Panc1 (cell line): Measurements from ENCODE around the gene ALK. TPM values are rescaled to one million over a fixed set of nuclear protein-coding genes. Genes with fewer than 3 reads are reported as not detected.

Experiments
- ATAC-seq: fragments of 200-7000 bp; cut with Tn5 transposase; 2 replicates; pipeline ENCODE4 v1.9.1; 2020; ENCODE audit warnings: mild to moderate bottlenecking, moderate library complexity
- BruUV-seq: library from RNA; stranded (reverse); fragments of 400-500 nt; replicated peaks from 2 replicates; lab custom pipeline; 2021; lab: Mats Ljungman, UMichigan
- CTCF ChIA-PET: fragments of 300-600 bp; sonication (Branson Sonifier 250); formaldehyde crosslinking; loops from one replicate; lab custom pipeline; 2022; ENCODE audit warnings: antibody characterized with exemption; lab: Charles Lee
- POLR2A ChIA-PET: fragments of 300-600 bp; sonication (Branson Sonifier 250); formaldehyde crosslinking; loops from one replicate; lab custom pipeline; 2022; ENCODE audit warnings: antibody characterized with exemption; lab: Charles Lee
- DNase-seq: peaks from one replicate; pipeline ENCODE4 v3.0.0-alpha.2; 2010; ENCODE audit warnings: low read depth, low spot score
- H3K27ac ChIP-seq: 2 replicates; pipeline ENCODE4 v1.5.1; 2011; ENCODE audit warnings: mild to moderate bottlenecking, low read length, inconsistent platforms
- H3K27me3 ChIP-seq: fragments of 200-500 bp; sonication (Bioruptor generic); 2 replicates; pipeline ENCODE4 v1.6.0; 2014; ENCODE audit warnings: low read length, inconsistent platforms; ENCODE audit not compliant: control insufficient read depth, insufficient read depth
- H3K36me3 ChIP-seq: fragments of 200-500 bp; sonication (Bioruptor generic); 2 replicates; pipeline ENCODE4 v1.5.1; 2014; ENCODE audit warnings: inconsistent platforms, mild to moderate bottlenecking, low read length, moderate library complexity; ENCODE audit not compliant: control insufficient read depth, insufficient read depth
- H3K4me1 ChIP-seq: 2 replicates; pipeline ENCODE4 v1.5.1; 2011; ENCODE audit warnings: inconsistent platforms, mild to moderate bottlenecking, low read length, moderate library complexity; ENCODE audit not compliant: control insufficient read depth, insufficient read depth
- H3K4me3 ChIP-seq, 2 experiments: 2 replicates each; pipeline ENCODE4 v1.5.1; 2011 to 2012; ENCODE audit warnings: low read depth in 2 of 2, low read length in 2 of 2, mild to moderate bottlenecking in 2 of 2, inconsistent platforms in 1 of 2, moderate library complexity in 1 of 2
- H3K9me3 ChIP-seq: fragments of 200-500 bp; sonication (Bioruptor generic); 2 replicates; pipeline ENCODE4 v1.5.1; 2014; ENCODE audit warnings: low read depth, mild to moderate bottlenecking, inconsistent platforms, low read length, moderate library complexity; ENCODE audit not compliant: control insufficient read depth, insufficient read depth
- POLR2AphosphoS5 ChIP-seq: IDR thresholded peaks from 2 replicates; pipeline ENCODE4 v1.6.1; 2012; ENCODE audit warnings: mild to moderate bottlenecking, low read depth, low read length, moderate library complexity
- SIN3A ChIP-seq: IDR thresholded peaks from 2 replicates; pipeline ENCODE4 v1.6.1; 2012; ENCODE audit warnings: low read depth, mild to moderate bottlenecking, low read length, moderate library complexity, borderline replicate concordance; ENCODE audit not compliant: insufficient read depth
- TCF7L2 ChIP-seq: IDR thresholded peaks from 2 replicates; pipeline ENCODE4 v1.6.1; 2011; ENCODE audit warnings: mild to moderate bottlenecking, low read depth, low read length, inconsistent platforms
- in situ Hi-C: cut with HindIII; loops from 2 replicates; pipeline ENCODE4 v1.10.0; 2016; ENCODE audit warnings: low sequenced_read_pairs, low pct_unique_long_range_greater_than_20kb
- intact Hi-C: fragments of 100-400 bp; cut with micrococcal nuclease; formaldehyde crosslinking; loops from one replicate; pipeline ENCODE4 v1.10.0; 2022; ENCODE audit not compliant: unreplicated experiment
- total RNA-seq: library from RNA; stranded (reverse); gene quantifications from one replicate; pipeline ENCODE4 v1.2.1, GENCODE V29; 2021; ENCODE audit not compliant: unreplicated experiment
- TF ChIP-seq, protein P1 (sequence below): fragments of 450-650 bp; IDR thresholded peaks from 2 replicates; pipeline ENCODE4 v1.5.1; 2017; ENCODE audit warnings: mild to moderate bottlenecking
- TF ChIP-seq, protein P2 (sequence below), 2 experiments: IDR thresholded peaks; 2 replicates each; pipeline ENCODE4 v1.6.1; 2011 to 2012; ENCODE audit warnings: low read depth in 2 of 2, control low read depth in 1 of 2, low read length in 1 of 2, mild to moderate bottlenecking in 1 of 2, moderate library complexity in 1 of 2; ENCODE audit not compliant: insufficient read depth in 1 of 2

ALK gene
- total RNA-seq, 1 experiment from 2014 or later: not detected

DNA sequence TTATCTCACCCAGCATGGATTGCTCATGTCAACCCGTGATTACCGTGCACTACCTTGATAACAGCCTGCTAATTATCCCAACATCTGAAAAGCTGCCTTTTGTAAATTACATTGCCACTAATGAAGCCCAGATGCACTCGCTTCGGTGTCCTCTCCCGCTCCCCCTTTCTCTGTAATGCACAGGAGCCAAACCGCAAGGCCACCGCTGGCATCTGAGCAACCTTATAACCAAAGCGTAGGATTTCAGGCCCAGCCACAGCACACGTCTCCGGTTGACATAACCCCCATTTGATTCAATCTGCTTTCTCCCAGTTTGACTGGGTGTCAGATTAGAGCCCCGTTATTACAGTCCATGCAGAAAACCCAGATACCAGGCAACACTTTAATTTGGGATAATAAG lies 341.2 kb downstream of the ALK start:
- H3K4me1 ChIP-seq: no peaks in the 10 kb centered on the region
- intact Hi-C loops (no loop called here), in situ Hi-C loops (no loop called here)
- DNase-seq (no peak), ATAC-seq (no peak)
- TF ChIP-seq SIN3A (no peak), TCF7L2 (no peak), POLR2AphosphoS5 (no peak)
- TF ChIP-seq, protein P1, sequence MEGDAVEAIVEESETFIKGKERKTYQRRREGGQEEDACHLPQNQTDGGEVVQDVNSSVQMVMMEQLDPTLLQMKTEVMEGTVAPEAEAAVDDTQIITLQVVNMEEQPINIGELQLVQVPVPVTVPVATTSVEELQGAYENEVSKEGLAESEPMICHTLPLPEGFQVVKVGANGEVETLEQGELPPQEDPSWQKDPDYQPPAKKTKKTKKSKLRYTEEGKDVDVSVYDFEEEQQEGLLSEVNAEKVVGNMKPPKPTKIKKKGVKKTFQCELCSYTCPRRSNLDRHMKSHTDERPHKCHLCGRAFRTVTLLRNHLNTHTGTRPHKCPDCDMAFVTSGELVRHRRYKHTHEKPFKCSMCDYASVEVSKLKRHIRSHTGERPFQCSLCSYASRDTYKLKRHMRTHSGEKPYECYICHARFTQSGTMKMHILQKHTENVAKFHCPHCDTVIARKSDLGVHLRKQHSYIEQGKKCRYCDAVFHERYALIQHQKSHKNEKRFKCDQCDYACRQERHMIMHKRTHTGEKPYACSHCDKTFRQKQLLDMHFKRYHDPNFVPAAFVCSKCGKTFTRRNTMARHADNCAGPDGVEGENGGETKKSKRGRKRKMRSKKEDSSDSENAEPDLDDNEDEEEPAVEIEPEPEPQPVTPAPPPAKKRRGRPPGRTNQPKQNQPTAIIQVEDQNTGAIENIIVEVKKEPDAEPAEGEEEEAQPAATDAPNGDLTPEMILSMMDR: no peak
- TF ChIP-seq, protein P2, sequence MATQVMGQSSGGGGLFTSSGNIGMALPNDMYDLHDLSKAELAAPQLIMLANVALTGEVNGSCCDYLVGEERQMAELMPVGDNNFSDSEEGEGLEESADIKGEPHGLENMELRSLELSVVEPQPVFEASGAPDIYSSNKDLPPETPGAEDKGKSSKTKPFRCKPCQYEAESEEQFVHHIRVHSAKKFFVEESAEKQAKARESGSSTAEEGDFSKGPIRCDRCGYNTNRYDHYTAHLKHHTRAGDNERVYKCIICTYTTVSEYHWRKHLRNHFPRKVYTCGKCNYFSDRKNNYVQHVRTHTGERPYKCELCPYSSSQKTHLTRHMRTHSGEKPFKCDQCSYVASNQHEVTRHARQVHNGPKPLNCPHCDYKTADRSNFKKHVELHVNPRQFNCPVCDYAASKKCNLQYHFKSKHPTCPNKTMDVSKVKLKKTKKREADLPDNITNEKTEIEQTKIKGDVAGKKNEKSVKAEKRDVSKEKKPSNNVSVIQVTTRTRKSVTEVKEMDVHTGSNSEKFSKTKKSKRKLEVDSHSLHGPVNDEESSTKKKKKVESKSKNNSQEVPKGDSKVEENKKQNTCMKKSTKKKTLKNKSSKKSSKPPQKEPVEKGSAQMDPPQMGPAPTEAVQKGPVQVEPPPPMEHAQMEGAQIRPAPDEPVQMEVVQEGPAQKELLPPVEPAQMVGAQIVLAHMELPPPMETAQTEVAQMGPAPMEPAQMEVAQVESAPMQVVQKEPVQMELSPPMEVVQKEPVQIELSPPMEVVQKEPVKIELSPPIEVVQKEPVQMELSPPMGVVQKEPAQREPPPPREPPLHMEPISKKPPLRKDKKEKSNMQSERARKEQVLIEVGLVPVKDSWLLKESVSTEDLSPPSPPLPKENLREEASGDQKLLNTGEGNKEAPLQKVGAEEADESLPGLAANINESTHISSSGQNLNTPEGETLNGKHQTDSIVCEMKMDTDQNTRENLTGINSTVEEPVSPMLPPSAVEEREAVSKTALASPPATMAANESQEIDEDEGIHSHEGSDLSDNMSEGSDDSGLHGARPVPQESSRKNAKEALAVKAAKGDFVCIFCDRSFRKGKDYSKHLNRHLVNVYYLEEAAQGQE (IDR thresholded peaks at IDR 0.05; ENCODE audit: insufficient read depth in 1 of 2, low read depth in 2 of 2, low read length in 1 of 2): no peak
- ChIA-PET CTCF (no interaction called here), POLR2A (no interaction called here)
- H3K27me3 ChIP-seq: peaks cover 9% of the 10 kb centered on the region
- no peak overlapping the region for H3K27ac ChIP-seq
- no peaks in the 10 kb centered on the region for H3K36me3 ChIP-seq
- H3K4me3 ChIP-seq: no peak overlapping the region
- no peaks in the 10 kb centered on the region for H3K9me3 ChIP-seq
- BruUV-seq: no TSS peak

DNA sequence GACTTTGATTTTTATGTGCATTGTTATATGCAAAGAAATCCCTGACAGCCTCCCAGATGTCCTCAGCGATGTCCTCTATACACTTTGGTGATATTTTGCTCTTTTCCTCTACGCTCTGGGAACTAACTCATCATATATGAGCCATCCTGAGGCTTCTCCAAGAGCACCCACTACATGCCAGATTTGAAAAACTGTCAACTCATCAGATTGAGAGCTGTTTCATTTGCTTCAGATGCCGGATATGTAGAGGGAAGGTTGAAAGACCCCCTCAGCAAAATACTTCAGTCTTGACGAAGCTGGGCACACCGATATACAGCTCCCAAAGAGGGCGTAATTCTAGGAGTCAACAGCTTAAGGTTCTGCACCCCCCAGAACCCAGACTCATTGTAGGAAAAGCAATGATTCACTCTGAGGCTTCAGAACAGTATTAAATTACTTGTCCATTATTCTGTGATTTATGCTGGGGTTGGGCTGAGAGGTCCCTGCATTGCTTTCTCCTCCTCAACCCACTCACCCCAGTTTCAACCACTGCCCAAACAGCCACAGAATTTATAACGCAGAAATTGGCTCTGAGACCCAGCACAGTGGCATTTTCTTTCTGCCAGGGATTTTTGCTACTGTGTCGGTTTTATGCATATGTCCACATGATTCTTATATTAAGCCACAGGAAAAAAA lies 341.8 kb downstream of the ALK start:
- Histone ChIP-seq H3K4me3 (no peak overlapping the region), H3K9me3 (no peaks in the 10 kb centered on the region), H3K36me3 (no peaks in the 10 kb centered on the region), H3K27me3 (peaks cover 10% of the 10 kb centered on the region), H3K27ac (no peak overlapping the region), H3K4me1 (no peaks in the 10 kb centered on the region)
- intact Hi-C loops (no loop called here), in situ Hi-C loops (no loop called here)
- TF ChIP-seq, protein P1: no peak
- TF ChIP-seq POLR2AphosphoS5 (no peak), SIN3A (no peak), TCF7L2 (no peak)
- TF ChIP-seq, protein P2 (IDR thresholded peaks at IDR 0.05; ENCODE audit: insufficient read depth in 1 of 2, low read depth in 2 of 2, low read length in 1 of 2): no peak
- no peak for DNase-seq
- POLR2A ChIA-PET: no interaction called here
- CTCF ChIA-PET: no interaction called here
- no peak for ATAC-seq
- no TSS peak for BruUV-seq
